Keratinocyte (primary cell): ENCODE results near the gene TTC33. TPM values are rescaled to one million over a fixed set of nuclear protein-coding genes. Genes with fewer than 3 reads are reported as not detected.
"Not testable (repeated sequence)": the region's sequence is repeated elsewhere in the genome, so short reads cannot be mapped to it uniquely, and the experiment has no call there.

Source experiments
- DNase-seq: peaks from one replicate; pipeline ENCODE4 v3.0.0-alpha.2; 2011; ENCODE audit warnings: low read depth, missing footprints, low spot score
- FAIRE-seq: peaks from 2 replicates; lab custom pipeline; 2011; peaks lifted over from hg19 to GRCh38; lab: Jason Lieb, UNC
- H2AFZ ChIP-seq: 2 replicates; pipeline ENCODE4 v1.6.0; 2012; ENCODE audit warnings: low read length, control low read depth, inconsistent platforms; ENCODE audit not compliant: control insufficient read depth
- H3K27ac ChIP-seq: 2 replicates; pipeline ENCODE4 v1.5.1; 2011; ENCODE audit warnings: low read length; ENCODE audit not compliant: control insufficient read depth, insufficient read depth
- H3K27me3 ChIP-seq: 3 replicates; pipeline ENCODE4 v1.6.0; 2011; ENCODE audit warnings: low read length; ENCODE audit not compliant: control insufficient read depth, insufficient read depth; ENCODE audit errors: extremely low read depth
- H3K36me3 ChIP-seq, 2 experiments: 2 replicates in 1 of 2; 3 replicates in 1 of 2; pipeline ENCODE4 v1.5.1; 2011; ENCODE audit warnings: low read length in 2 of 2, mild to moderate bottlenecking in 1 of 2; ENCODE audit not compliant: control insufficient read depth in 2 of 2, insufficient read depth in 2 of 2; ENCODE audit errors: extremely low read depth in 1 of 2
- H3K4me1 ChIP-seq: 3 replicates; pipeline ENCODE4 v1.5.1; 2011; ENCODE audit warnings: low read length; ENCODE audit not compliant: control insufficient read depth, insufficient read depth; ENCODE audit errors: extremely low read depth
- H3K4me2 ChIP-seq: 3 replicates; pipeline ENCODE4 v1.6.0; 2011; ENCODE audit warnings: low read depth, low read length; ENCODE audit not compliant: control insufficient read depth, insufficient read depth; ENCODE audit errors: extremely low read depth
- H3K4me3 ChIP-seq, 3 experiments: fragments of 200-600 bp in 1 of 3; sonication (generic) in 1 of 3; 2 replicates in 2 of 3; 3 replicates in 1 of 3; pipeline ENCODE4 v1.5.1; 2011 to 2016; ENCODE audit warnings: low read length in 3 of 3, mild to moderate bottlenecking in 3 of 3, control low read depth in 2 of 3, inconsistent platforms in 1 of 3, low read depth in 1 of 3, mixed read lengths in 1 of 3, mixed run types in 1 of 3, moderate library complexity in 1 of 3; ENCODE audit not compliant: control insufficient read depth in 2 of 3, insufficient read depth in 2 of 3; ENCODE audit errors: extremely low read depth in 1 of 3
- H3K79me2 ChIP-seq: 2 replicates; pipeline ENCODE4 v1.6.0; 2012; ENCODE audit warnings: low read length; ENCODE audit not compliant: control insufficient read depth, insufficient read depth
- H3K9ac ChIP-seq: 3 replicates; pipeline ENCODE4 v1.6.0; 2011; ENCODE audit warnings: low read length; ENCODE audit not compliant: control insufficient read depth, insufficient read depth; ENCODE audit errors: extremely low read depth
- H3K9me1 ChIP-seq: 3 replicates; pipeline ENCODE4 v1.6.0; 2011; ENCODE audit warnings: low read length; ENCODE audit not compliant: control insufficient read depth, insufficient read depth; ENCODE audit errors: extremely low read depth
- H3K9me3 ChIP-seq: 2 replicates; pipeline ENCODE4 v1.5.1; 2012; ENCODE audit warnings: low read depth, low read length; ENCODE audit not compliant: control insufficient read depth
- H4K20me1 ChIP-seq: 3 replicates; pipeline ENCODE4 v1.6.0; 2011; ENCODE audit warnings: low read length; ENCODE audit not compliant: control insufficient read depth, insufficient read depth; ENCODE audit errors: extremely low read depth
- CTCF ChIP-seq, 3 experiments: IDR thresholded peaks in 1 of 3; conservative IDR thresholded peaks in 1 of 3; optimal IDR thresholded peaks in 1 of 3; 2 replicates in 2 of 3; 3 replicates in 1 of 3; pipeline versions ENCODE3 to v1.5.1; 2011; ENCODE audit warnings: low read length in 3 of 3, mild to moderate bottlenecking in 3 of 3, moderate library complexity in 2 of 3, control low read depth in 1 of 3, inconsistent platforms in 1 of 3; ENCODE audit not compliant: insufficient read depth in 2 of 3; ENCODE audit errors: extremely low read depth in 1 of 3
- EZH2 ChIP-seq: IDR thresholded peaks from one replicate; pipeline ENCODE4 v1.6.1; 2012; ENCODE audit warnings: inconsistent platforms, mild to moderate bottlenecking, low read length, moderate library complexity
- dilution Hi-C: fragments of 300-500 bp; cut with MboI; formaldehyde crosslinking; loops from one replicate; pipeline ENCODE4 v1.7.0; 2020; ENCODE audit warnings: low sequenced_read_pairs; ENCODE audit not compliant: extremely low pct_ligation_motif_present
- polyA plus RNA-seq, 5 experiments: library from polyadenylated mRNA; depleted of rRNA in 3 of 5; stranded (reverse) in 3 of 5; stranded (forward) in 1 of 5; unstranded in 1 of 5; fragments of >200 nt; gene quantifications; 1 replicate in 1 of 5; 2 replicates in 3 of 5; 3 replicates in 1 of 5; pipeline versions ENCODE4 v1.2.1 to v1.2.3, GENCODE V29; 2011 to 2012; ENCODE audit warnings: missing spikeins in 2 of 5, low read depth in 1 of 5, low replicate concordance in 1 of 5

Gene TTC33
- polyA plus RNA-seq, 1 donor (not counting 4 experiments of a cell fraction or from before 2014, with no cell fraction given), result 7.1 TPM

GRCh38 chr5:40646266-40646665 is 109.5 kb downstream of the TTC33 start:
- Histone ChIP-seq H3K4me3 (no peak overlapping the region), H4K20me1 (no peaks in the 10 kb centered on the region), H3K27me3 (no peaks in the 10 kb centered on the region), H3K4me1 (no peaks in the 10 kb centered on the region), H3K9me3 (no peaks in the 10 kb centered on the region), H3K4me2 (no peak overlapping the region), H2AFZ (no peak overlapping the region), H3K9me1 (no peaks in the 10 kb centered on the region), H3K36me3 (no peaks in the 10 kb centered on the region), H3K9ac (no peak overlapping the region), H3K79me2 (no peaks in the 10 kb centered on the region), H3K27ac (no peak overlapping the region)
- TF ChIP-seq EZH2 (no peak), CTCF (optimal IDR thresholded peaks at IDR 0.05 in 1 of 3, IDR thresholded peaks at IDR 0.05 in 1 of 3, conservative IDR thresholded peaks at IDR 0.05 in 1 of 3; ENCODE audit: extremely low read depth in 1 of 3, insufficient read depth in 2 of 3, low read length in 3 of 3) (no peak)
- DNase-seq (no peak), FAIRE-seq (no peak)
- dilution Hi-C loops, result no loop called here

GRCh38 chr5:40639531-40639930 is 116.2 kb downstream of the TTC33 start:
- dilution Hi-C loops, H3K4me1 ChIP-seq, H4K20me1 ChIP-seq, H3K79me2 ChIP-seq, H3K4me3 ChIP-seq, FAIRE-seq, H3K27ac ChIP-seq, H3K9me1 ChIP-seq, H3K4me2 ChIP-seq, DNase-seq, H3K9me3 ChIP-seq, H3K27me3 ChIP-seq, H3K36me3 ChIP-seq, H2AFZ ChIP-seq, H3K9ac ChIP-seq: not testable (repeated sequence)

- Histone ChIP-seq H3K9ac (no peak overlapping the region), H3K27me3 (no peaks in the 10 kb centered on the region), H3K4me2 (no peak overlapping the region), H3K36me3 (no peaks in the 10 kb centered on the region), H3K9me3 (no peaks in the 10 kb centered on the region), H3K9me1 (no peaks in the 10 kb centered on the region), H2AFZ (no peak overlapping the region), H3K4me1 (no peaks in the 10 kb centered on the region), H3K79me2 (no peaks in the 10 kb centered on the region), H3K27ac (no peak overlapping the region), H4K20me1 (no peaks in the 10 kb centered on the region), H3K4me3 (no peak overlapping the region)
- FAIRE-seq (no peak), DNase-seq (no peak)
- TF ChIP-seq CTCF (optimal IDR thresholded peaks at IDR 0.05 in 1 of 3, IDR thresholded peaks at IDR 0.05 in 1 of 3, conservative IDR thresholded peaks at IDR 0.05 in 1 of 3; ENCODE audit: extremely low read depth in 1 of 3, insufficient read depth in 2 of 3, low read length in 3 of 3) (no peak), EZH2 (no peak)
- dilution Hi-C loops, result no loop called here
Measured at GRCh38 chr5:40634593-40634992, 121.2 kb downstream of the TTC33 start.
